Measurements from ENCODE around the gene TLCD2. TPM values are rescaled to one million over a fixed set of nuclear protein-coding genes. Genes with fewer than 3 reads are reported as not detected.

Gene TLCD2
- total and polyA plus RNA-seq, 4 donors, result 1.2 to 7.3 (median 3.4) TPM

GRCh38 chr17:1752425-1753262 is 42.5 kb upstream of the TLCD2 start:
- peaks cover 10 to 56% (median 41%) of the 10 kb centered on the region in 4 donors for H3K4me1 ChIP-seq (ENCODE audit: control insufficient read depth in 4 of 4, insufficient read depth in 4 of 4, low read length in 3 of 4)
- no peaks in the 10 kb centered on the region for H3K9me3 ChIP-seq (ENCODE audit: control insufficient read depth in 4 of 4, low read length in 3 of 4)
- H3K4me3 ChIP-seq (ENCODE audit: low read depth in 1 of 3, low read length in 3 of 3), result no peak overlapping the region
- DNase-seq (ENCODE audit: low spot score), result no peak
- TF ChIP-seq RXRA (IDR thresholded peaks at IDR 0.05) (no peak), MAX (IDR thresholded peaks at IDR 0.05) (no peak), EGR1 (IDR thresholded peaks at IDR 0.05; ENCODE audit: low read depth in 2 of 2) (no peak), GABPA (IDR thresholded peaks at IDR 0.05 in 1 of 2, conservative IDR thresholded peaks at IDR 0.05 in 1 of 2) (no peak), NR2F2 (IDR thresholded peaks at IDR 0.05) (no peak), TAF1 (conservative IDR thresholded peaks at IDR 0.05) (no peak), HNF4G (IDR thresholded peaks at IDR 0.05) (no peak), CTCF (IDR thresholded peaks at IDR 0.05; ENCODE audit: low read depth, low read length, missing input control) (no peak), ATF3 (IDR thresholded peaks at IDR 0.05) (no peak), SP1 (IDR thresholded peaks at IDR 0.05) (no peak), FOXA1 (IDR thresholded peaks at IDR 0.05) (no peak), RAD21 (IDR thresholded peaks at IDR 0.05) (no peak), JUND (IDR thresholded peaks at IDR 0.05) (no peak), HNF4A (conservative IDR thresholded peaks at IDR 0.05) (no peak), ZBTB33 (IDR thresholded peaks at IDR 0.05) (no peak), REST (IDR thresholded peaks at IDR 0.05) (no peak), FOXA2 (IDR thresholded peaks at IDR 0.05) (no peak), YY1 (IDR thresholded peaks at IDR 0.05) (no peak)
- H3K27me3 ChIP-seq (ENCODE audit: control insufficient read depth in 4 of 4, insufficient read depth in 4 of 4, low read length in 3 of 4), result no peaks in the 10 kb centered on the region
- H3K9ac ChIP-seq (ENCODE audit: low read depth in 1 of 2, low read length in 2 of 2), result no peak overlapping the region
- peaks cover 6 to 19% (median 9%) of the 10 kb centered on the region in 4 donors for H3K36me3 ChIP-seq (ENCODE audit: control insufficient read depth in 4 of 4, insufficient read depth in 3 of 4, low read depth in 1 of 4, low read length in 3 of 4)
- H3K27ac ChIP-seq (ENCODE audit: low read depth in 1 of 2, low read length in 2 of 2), result peak overlapping the region; percentile 36 to 41
- WGBS, result 60% methylated on average over 18 of the region's 18 CpGs

All from liver (tissue), 9 donors.